SH-SY5Y (cell line): ENCODE results near the gene MPHOSPH8.

Experiments used
- GATA2 ChIP-seq: IDR thresholded peaks from 2 replicates; pipeline ENCODE4 v1.6.1; 2011; ENCODE audit warnings: mild to moderate bottlenecking, low read depth, low read length
- GATA3 ChIP-seq: IDR thresholded peaks from 2 replicates; pipeline ENCODE4 v1.6.1; 2011; ENCODE audit warnings: low read depth, mild to moderate bottlenecking, low read length, moderate library complexity

- no peak for TF ChIP-seq GATA2
- no peak for TF ChIP-seq GATA3
Observed at GRCh38 chr13:19685034-19685433, 51.6 kb downstream of the MPHOSPH8 start.
